T47D (cell line): ENCODE measurements around the gene KCNAB1.
A peak's percentile ranks its signal among the peaks of the same experiment; 100 is the strongest.
"Not testable (repeated sequence)": the region's sequence is repeated elsewhere in the genome, so short reads cannot be mapped to it uniquely, and the experiment has no call there.

Experiments
- DNase-seq, 2 experiments: peaks; one replicate each; pipeline versions ENCODE4 v3.0.0 to v3.0.0-alpha.2; 2011 to 2012; ENCODE audit warnings: low read depth in 1 of 2, low spot score in 1 of 2
- JUND ChIP-seq: IDR thresholded peaks from 2 replicates; pipeline ENCODE4 v1.6.1; 2012; ENCODE audit warnings: low read depth
- in situ Hi-C: cut with HindIII; loops from 2 replicates; pipeline ENCODE4 v1.10.0; 2016; ENCODE audit warnings: low sequenced_read_pairs, low pct_unique_long_range_greater_than_20kb

The KCNAB1 gene

DNA sequence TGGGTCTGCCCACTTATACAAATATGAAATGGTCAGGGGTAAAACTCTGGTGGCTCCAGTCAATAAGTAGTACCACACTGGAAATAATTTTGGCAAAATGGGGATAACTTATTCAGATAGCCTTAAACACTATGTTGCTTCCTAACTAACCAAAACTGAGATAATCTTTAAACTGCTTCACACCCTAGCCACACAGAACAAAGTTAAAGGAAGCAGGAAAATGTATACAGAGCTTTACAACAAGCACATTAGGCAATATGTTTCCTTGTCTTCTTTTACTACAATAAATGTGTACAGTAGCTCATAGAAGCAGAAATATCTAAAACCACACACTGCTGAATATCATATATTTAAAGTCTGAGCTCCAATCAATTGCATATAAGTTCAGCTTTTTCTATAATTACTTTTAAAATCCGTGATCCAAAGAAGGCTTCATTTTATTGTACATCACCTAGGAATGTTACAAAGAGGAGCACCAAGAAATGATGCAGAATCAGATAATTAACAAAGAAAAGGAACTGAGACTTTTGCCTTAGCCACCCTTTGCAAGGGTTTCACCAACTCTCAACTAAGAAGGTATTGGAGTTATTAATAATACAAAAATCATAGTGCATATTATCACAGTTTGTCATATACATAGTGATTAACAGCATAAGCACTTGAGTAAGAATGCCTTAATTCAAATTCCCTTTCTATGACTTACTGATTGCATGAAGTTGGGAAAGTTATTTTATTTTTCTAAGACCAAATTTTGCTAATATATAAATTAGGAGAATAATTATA is 443.7 kb downstream of the KCNAB1 start:
- no peak for TF ChIP-seq JUND
- in situ Hi-C loops = no loop called here
- no peak for DNase-seq

DNA sequence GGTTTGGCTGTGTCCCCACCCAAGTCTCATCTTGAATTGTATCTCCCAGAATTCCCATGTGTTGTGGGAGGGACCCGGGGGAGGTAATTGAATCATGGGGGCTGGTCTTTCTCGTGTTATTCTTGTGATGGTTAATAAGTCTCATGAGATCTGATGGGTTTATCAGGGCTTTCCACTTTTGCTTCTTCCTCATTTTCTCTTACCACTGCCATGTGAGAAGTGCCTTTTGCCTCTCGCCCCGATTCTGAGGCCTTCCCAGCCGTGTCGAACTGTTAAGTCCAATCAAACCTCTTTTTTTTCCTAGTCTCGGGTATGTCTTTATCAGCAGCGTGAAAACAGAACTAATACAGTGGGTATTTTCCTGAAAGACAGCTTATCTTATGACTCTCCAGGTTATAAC is 448.6 kb downstream of the KCNAB1 start:
- DNase-seq = not testable (repeated sequence)

DNA sequence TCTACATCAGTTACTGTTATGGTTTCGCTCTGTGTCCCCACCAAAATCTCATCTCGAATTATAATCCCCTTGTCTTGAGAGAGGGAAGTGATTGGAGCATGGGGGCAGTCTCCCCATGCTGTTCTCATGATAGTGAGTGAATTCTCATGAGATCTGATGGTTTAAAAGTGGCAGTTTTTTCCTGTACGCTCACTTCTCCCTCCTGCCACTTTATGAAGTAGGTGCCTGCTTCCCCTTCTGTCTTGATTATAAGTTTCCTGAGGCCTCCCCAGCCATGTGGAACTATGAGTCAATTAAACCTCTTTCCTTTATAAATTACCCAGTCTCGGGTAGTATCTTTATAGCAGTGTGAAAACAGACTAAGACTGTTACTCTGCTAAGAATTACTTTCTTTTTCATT is 449.5 kb downstream of the KCNAB1 start:
- in situ Hi-C loops, DNase-seq: not testable (repeated sequence)

More for the DNA sequence above, 448.6 kb downstream of the KCNAB1 start:
- in situ Hi-C loops = not testable (repeated sequence)

DNA sequence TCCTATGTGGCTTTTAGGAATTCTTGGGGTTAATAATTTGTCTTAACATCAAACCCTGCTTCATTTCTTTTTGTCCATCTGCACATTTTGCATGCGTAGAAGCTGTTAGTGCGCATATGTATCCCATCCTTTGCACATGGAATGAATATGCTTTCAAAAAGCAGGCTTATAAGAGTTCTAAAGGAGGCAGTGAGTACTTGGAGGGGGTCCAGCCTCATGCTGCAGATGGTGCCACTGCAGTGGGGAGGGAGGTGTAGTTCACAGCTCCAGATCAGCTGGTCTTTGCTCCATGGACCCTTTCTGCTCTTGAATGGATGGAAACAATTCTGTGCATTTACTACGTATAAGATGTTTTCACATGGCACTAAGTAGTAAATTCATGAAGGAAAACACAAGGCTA is 455.3 kb downstream of the KCNAB1 start:
- no peak for TF ChIP-seq JUND
- DNase-seq = no peak
- in situ Hi-C loops = no loop called here

DNA sequence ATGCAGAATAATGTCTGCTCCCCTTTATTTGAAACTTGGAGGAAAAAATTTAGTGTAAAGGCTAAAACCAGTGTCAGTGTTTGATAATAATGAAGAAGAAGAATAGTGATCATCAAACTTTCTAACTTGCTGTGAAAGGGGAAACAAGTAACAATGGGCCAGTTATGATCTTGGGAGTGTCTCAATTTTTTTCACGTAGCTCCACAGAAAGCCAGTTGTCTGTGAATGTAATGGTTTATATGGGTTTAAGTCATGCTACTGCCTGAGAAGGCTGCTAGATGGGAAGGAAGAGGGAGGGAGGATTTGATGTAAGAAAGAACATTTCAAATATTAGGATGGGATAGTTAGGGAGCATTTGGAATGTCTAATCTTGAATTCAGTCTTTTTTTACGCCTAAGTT is 455.7 kb downstream of the KCNAB1 start:
- in situ Hi-C loops = no loop called here
- DNase-seq = no peak
- TF ChIP-seq JUND = no peak

DNA sequence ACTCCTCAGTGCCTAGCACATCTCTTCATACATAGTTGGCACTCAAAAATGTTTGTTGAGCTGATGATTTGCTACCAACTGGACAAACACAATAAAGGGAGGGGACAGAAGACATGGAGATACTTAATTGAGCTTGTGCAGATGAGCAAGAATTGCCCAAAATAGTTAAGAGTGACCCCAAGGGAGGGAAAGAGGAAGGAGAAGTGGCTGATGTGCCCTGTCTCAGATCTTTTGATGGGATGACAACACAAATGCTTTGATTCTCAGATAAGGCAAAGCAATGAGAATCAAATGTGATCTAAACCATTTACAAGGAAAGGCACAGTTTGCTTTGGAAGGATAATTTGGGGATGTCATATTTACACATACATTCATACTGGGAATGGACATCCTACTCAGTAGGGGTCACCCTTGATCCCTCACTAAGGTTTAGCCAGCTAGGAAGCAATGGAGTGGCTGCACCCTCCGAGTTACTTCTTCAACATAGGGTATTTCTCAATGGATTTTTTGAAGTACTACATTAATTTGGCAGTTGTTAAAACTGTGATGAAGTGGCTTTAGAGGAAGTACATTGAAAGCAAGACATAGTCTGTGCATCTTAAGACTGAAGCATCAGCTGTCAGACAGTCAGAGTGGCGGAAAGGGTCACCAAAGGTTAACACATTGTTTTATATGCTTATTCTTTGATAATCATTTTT is 456.4 kb downstream of the KCNAB1 start:
- peak in 1 of 2 experiments; percentile 50 for DNase-seq
- TF ChIP-seq JUND = no peak
- in situ Hi-C loops = no loop called here

DNA sequence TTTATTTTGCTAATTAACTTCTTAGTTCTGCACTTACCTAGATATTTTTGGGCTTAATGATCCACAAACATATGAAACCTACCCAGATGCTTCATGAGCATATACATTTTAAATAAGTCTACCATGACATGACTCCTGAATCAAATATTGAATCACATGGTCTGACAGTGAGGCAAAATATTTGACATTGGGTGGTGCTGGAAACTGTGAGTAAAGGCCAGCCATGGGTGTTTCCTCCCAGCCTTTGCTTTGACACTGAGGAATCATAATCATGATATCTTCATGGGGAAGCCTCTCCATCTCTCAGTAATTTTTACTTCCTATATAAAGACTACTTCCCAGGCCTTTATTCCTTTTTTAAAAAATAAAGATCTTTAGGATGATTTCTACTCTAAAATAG is 457.4 kb downstream of the KCNAB1 start:
- no peak for TF ChIP-seq JUND
- in situ Hi-C loops = no loop called here
- DNase-seq = no peak

DNA sequence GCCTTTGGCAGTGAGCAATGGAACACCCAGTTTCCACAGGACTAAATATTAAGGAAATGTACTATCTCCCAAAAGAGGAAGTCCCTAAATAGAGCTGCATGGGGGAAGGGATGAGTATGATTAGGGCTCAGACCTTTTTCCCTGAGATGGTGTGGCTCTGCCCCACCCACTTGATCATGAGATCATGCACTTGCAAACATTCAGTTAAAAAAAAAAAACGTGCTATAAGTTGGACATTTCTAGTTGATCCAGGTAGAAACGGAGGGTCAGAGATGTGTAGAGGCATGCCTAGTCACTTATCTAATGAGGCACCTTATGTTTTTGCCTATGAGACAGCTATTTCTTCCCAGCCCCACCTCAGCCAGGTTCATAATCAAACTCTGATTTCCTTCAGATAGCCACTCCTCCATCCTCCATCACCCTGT is 459.1 kb downstream of the KCNAB1 start:
- DNase-seq = no peak
- no peak for TF ChIP-seq JUND
- in situ Hi-C loops = no loop called here

DNA sequence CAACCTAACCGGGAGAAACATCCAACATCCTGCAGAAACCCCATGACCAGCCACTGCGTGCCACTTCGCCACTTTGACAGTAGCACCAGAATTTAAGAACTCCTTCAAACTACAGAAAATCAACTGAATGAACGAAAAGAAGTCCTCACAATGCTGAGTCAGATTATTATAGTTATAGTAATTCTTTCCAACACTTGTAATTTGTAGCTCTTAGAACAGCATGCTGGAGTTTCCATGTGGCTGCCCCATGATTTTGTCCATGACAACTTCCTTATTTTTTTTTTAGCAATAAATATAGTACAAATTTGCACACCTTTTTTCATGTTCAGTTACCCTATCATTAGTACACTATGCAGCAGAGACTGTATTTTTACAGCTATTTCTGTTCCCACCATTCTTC is 460.7 kb downstream of the KCNAB1 start:
- in situ Hi-C loops = no loop called here
- no peak for DNase-seq
- TF ChIP-seq JUND = no peak

DNA sequence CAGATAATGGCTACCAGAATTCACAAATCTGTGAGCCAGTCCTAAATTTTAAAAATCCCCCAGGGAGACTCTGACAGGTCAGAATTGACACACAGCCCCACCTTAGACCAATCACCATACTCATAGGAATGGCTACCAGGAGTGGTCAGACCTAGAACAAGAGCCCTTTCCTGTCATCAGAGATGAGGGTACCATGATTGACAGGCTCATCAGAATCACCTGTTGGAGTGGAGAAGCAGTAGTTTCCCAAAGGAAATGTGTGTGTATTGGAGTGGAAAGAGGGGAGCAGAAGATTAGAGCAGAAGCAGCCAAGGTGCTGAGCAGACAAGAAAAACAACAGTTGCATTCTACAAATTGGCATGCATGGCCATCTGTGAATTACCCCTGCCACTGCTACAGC is 461.6 kb downstream of the KCNAB1 start:
- no peak for DNase-seq
- no peak for TF ChIP-seq JUND
- in situ Hi-C loops = no loop called here

DNA sequence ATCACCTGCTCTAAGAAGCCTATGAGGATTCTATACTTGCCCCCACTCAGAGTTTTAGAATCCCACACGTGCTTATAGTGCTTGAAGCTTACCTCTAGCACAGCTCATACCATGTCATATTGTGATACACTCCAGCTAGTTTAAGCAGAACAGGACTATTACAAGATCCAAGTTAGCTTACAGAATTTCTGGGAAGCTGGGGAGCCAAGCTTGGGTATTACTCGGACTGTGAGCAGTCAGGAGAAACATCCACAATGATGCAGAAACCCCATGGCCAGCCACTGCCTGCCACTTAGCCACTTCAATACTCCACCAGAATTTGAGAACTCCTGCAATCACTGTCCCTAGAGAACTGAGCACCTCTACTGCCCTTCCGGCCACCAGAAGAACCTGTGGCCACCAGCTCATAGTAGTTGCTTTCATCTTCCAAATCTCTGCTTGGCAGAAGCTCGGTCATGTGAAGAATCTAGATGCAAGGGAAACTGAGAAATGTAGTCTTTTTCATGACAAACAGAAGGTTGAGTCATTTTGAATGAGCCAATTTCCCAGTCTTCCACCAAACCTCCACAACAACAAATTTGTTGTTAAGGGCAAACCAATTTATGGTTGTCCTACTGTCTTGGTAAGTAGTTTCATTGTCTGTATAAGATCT is 462.3 kb downstream of the KCNAB1 start:
- TF ChIP-seq JUND = no peak
- no peak for DNase-seq
- in situ Hi-C loops = no loop called here

DNA sequence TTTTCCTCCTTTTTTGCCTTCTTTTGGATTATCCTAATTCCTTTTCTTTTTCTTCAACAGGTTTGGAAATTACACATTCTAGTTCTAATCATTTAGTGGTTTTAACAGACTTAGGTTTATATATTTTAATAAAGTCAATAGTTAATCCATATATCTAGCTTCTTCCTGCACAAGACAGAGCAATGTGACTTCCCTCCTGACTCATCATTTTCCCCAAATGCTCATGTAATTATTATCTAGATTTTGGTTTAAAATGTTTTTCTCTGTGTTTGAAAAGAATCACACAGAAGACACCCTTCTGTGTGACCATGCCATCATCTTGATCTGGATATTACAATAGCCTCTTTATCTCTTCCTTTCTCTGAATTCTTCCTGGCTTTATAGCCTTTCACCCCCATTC is 463.1 kb downstream of the KCNAB1 start:
- in situ Hi-C loops = no loop called here
- DNase-seq = no peak
- TF ChIP-seq JUND = no peak

DNA sequence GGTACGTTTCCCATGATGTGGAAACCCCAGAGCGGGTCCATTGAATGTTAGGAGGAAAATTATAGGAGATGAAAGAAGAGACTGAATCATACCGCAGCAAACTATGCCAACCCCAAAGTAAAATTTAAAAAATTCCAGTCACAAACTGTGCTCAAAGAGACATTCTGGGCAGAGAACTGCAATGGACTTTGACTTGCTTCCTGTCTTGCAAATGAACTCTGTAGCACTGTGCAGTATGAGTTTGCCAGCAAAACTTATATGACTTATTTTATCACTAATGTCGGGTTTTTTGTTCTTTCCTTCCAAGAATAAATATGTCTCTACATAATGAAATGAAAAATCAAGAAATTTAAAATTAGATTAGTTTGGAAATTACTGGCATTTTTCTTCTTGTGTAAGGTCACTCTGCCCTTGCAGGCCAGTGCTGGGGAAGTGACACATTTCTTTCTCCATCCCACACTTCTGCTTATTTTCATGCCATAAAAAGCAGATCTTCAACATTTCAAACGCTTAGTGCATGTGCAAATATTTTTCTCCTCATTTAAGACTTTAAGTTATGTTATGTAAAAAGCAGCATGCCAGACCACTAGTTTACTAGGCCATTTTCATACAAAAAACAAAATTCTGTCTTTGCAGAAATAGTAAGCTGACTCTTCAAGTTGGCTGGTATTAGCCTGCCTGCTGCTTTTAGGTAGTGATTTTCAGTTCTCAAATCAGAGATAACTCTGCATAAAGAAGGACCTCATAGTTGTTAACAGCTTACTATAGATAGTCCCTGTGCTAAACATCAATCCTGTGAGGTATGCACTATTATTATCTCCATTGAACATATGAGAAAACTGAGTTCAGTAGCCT is 466.8 kb downstream of the KCNAB1 start:
- TF ChIP-seq JUND = no peak
- DNase-seq = no peak
- in situ Hi-C loops = no loop called here
